ENCODE results near the gene USP47. TPM values are rescaled to one million over a fixed set of nuclear protein-coding genes. Genes with fewer than 3 reads are reported as not detected.

The USP47 gene
- polyA plus RNA-seq, 1 donor from 2014 or later, result 34.5 TPM

DNA sequence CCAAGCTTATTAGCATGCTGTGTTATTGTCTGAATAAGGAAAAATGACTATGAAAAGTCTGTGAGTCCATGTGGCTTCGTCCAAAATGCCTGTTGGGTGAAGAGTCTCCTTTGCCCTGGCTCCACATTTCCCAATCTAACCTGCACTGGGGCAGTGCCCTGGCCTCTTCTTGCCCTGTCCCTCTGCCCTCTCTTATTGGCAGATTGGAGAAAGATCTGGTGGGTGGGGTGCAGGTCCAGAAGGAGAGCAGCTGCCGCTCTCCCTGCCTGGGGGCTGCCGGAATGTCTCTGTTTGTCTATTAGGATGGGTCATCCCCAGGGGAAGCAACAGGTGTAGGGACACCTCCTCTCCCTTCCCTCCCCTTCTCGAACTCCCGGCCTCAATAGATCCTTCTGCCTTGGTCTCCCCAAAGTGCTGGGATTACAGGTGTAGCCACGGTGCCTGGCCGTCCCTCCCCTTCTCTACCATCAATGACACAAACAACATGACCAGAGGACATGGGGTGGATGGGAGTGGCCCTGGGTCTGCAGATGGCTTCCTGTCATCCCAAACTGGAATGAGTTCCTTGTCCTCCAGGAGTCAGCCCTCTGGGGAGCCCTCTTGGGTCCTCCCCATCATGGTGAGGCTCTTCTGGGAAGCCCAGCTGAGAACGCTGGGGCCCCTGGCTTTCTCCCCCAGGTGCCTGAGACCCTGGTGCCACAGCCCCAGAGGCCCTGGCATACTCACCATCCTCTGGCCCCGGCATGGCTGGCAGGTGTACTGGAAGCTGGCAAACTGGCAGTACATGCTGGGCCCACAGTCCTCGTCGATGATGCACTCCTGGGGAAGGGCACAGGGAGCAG lies 126.1 kb downstream of the USP47 start:
- H3K27me3 Mint-ChIP-seq, result peaks cover 4% of the 10 kb centered on the region
- no peaks in the 10 kb centered on the region for H3K36me3 Mint-ChIP-seq
- H3K4me3 Mint-ChIP-seq, result no peak overlapping the region
- peak overlapping the region in 1 of 3 donors; percentile 35 for H3K27ac Mint-ChIP-seq
- no peaks in the 10 kb centered on the region for H3K9me3 Mint-ChIP-seq
- no peaks in the 10 kb centered on the region for H3K4me1 Mint-ChIP-seq

DNA sequence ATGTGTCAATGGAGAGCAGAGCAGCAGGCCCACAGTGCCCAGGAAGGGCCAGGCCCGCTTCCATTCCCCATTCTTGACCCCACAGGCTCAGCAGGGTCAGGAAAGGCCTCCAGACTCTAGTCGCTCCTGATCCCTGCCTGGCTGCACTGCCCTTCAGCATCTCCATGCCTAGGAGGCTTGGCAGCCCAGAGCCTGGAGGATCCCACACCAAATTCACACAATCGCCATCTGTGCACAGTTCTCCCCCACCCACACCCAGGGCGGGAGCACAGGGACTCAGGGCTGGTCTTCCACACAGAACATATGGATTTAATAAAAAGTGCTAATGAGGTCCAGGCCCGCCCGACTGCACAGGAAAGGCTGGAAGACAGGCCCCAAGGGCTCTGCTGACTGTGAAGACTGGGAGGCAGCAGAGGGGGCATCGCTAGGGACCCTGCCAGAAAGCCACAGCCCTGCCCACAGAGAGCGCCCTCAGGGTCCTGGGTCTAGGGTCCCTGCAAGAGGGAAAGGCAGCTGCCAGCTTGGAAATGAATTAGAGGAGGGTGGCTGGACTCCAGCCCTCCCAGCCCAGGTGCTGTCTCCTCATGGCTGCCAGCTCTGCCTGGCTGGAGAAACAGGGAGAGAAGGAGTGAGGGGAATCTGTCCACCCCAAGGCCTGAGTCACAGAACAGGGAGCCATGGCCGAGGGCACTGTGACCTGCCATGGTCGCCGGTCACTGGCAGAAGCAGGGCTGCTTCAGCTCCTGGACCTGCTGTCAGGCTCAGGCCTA lies 126.9 kb downstream of the USP47 start:
- Mint-ChIP-seq H3K4me3 (no peak overlapping the region), H3K4me1 (no peaks in the 10 kb centered on the region), H3K9me3 (no peaks in the 10 kb centered on the region), H3K36me3 (no peaks in the 10 kb centered on the region), H3K27ac (no peak overlapping the region), H3K27me3 (peaks cover 5% of the 10 kb centered on the region)

DNA sequence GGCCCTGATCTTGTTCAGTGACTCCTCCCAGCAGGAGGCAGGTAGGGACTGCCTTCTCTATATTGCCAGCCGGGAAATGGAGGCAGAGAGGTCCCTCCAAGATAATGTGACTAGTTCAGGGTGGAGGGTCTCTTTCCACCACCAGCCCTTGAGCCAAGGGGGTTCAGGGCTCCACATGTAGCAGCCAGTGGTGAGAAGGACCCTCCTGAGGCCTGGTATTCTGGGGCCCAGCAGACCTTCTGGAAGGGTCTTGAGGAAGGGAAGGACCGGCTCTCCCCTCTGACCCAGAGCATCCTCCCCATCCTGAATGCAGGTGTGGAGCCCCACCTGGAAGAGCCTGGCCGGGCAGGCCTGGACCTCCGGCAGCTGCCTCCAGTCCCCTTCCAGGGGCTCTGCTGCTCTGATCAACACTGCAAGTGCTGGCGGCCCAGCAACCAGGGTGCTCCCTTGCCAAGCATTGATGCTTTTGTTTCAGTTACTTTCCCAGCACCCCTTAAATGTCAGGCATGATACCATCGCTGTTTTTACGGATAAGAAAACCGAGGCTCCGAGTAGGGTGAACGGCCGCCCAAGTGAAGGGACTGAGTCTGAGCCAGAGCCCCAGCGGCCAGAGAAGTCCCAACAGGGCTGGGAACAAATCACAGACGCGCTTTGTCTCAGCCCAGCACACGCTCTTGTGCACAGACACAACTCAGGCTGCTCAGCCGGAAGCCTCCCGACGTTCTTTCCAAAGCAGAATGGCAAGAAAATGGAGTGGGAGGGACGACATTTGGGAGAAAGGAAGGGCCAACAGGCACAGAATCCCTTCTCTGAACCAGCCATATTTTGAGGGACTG lies 127.8 kb downstream of the USP47 start:
- H3K4me1 Mint-ChIP-seq, result no peaks in the 10 kb centered on the region
- H3K27ac Mint-ChIP-seq, result no peak overlapping the region
- no peaks in the 10 kb centered on the region for H3K9me3 Mint-ChIP-seq
- H3K36me3 Mint-ChIP-seq, result no peaks in the 10 kb centered on the region
- peaks cover 5% of the 10 kb centered on the region for H3K27me3 Mint-ChIP-seq
- H3K4me3 Mint-ChIP-seq, result no peak overlapping the region

DNA sequence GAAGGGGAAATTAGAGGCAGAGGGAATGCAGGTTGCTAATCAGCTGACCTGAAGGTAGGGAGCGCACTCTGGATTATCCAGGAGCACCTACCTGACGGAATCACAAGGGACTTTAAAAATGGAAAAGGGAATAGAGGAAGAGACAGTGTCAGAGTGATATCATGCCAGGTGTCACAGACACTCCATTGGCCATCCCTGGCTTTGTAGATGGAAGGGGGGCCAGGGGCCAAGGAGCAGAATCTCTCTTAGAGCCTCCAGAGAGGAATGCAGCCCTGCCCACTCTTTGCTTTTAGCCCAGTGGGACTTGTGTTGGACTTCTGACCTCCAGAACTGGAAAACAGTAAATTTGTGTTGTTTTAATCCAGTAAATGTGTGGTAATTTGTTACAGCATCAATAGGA lies 128.8 kb downstream of the USP47 start:
- Mint-ChIP-seq H3K27me3 (peaks cover 5% of the 10 kb centered on the region), H3K27ac (no peak overlapping the region), H3K4me1 (no peaks in the 10 kb centered on the region), H3K36me3 (no peaks in the 10 kb centered on the region), H3K4me3 (no peak overlapping the region), H3K9me3 (no peaks in the 10 kb centered on the region)

DNA sequence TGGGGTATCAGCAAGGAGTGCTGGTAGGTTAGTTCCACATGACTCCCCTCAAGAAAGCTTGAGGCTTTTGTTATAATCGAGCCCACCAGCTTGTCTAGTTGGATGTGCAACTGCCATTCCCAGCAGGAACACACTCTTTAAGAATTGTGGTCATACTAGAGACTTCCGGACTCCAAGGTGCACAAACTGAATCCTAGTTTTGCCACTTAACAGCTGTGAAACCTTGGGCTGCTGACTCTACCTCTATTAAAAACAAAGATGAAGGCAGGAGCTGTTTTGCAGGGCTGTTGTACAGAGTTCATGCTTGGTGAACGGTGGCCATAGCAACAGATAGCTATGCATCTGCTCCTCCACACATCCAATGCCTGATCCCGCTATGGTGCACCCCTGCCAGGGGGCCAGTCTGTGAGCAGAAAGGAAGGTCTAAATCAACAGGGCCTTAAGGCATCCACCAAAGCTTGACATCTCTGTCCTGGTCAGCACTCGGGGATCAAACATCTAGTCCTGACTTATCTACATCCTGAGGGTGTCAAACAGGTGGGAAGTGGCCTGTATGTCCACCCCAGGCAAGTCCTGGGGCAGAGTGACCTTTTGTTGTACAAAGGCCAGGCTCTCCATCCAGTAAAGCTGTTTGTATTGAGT lies 130.3 kb downstream of the USP47 start:
- Mint-ChIP-seq H3K27ac (no peak overlapping the region), H3K4me1 (no peaks in the 10 kb centered on the region), H3K4me3 (no peak overlapping the region), H3K9me3 (no peaks in the 10 kb centered on the region), H3K27me3 (peaks cover 2% of the 10 kb centered on the region), H3K36me3 (no peaks in the 10 kb centered on the region)

DNA sequence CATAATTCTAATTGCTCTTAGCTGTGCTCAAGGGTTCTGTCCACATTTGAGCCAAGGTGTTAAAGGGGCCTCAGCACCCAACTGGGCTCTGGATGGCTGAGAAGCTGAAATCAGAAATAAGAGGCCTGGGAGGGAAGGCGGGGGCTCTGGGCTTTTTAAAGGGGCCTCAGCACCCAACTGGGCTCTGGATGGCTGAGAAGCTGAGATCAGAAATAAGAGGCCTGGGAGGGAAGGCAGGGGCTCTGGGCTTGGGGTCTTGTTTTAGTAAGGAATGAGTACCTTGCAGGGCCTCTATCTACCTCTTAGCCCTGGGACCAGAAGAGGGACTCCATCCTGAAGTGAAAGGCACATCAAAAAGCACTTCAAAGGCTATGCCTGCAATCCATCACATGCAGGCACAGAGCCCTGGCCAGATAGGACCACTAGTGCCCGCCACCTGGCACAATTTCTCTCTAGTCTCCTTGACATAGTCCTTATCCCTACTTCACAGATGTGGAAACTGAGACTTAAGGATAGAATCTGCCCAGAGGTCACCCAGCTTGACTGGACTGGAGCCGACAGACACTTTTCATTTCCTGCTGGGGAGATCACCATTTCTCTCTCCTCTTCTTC lies 131.1 kb downstream of the USP47 start:
- Mint-ChIP-seq H3K9me3 (no peaks in the 10 kb centered on the region), H3K36me3 (no peaks in the 10 kb centered on the region), H3K27ac (no peak overlapping the region), H3K4me3 (no peak overlapping the region), H3K4me1 (no peaks in the 10 kb centered on the region), H3K27me3 (peaks cover 4% of the 10 kb centered on the region)

DNA sequence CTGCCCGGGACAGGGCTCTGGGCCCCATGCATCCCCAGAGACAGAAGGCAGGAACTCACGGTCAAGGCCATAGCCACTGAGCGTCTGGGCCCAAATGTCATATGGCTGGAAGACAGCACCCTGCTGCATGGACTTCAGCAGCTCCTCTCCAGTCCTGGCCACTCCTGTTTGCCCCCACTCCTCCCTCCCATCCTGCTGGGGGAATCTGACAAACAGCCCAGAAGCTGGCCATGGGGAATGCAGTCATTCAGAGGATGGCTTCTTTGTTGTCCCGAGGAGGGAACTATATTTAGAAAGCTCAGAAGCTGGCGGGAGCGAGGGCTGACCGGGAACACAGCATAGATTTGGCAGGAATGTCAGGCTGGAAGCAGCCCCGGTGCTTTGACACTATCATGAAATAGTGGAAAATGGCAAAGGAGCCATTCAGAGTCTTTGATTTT lies 131.6 kb downstream of the USP47 start:
- no peak overlapping the region for H3K27ac Mint-ChIP-seq

DNA sequence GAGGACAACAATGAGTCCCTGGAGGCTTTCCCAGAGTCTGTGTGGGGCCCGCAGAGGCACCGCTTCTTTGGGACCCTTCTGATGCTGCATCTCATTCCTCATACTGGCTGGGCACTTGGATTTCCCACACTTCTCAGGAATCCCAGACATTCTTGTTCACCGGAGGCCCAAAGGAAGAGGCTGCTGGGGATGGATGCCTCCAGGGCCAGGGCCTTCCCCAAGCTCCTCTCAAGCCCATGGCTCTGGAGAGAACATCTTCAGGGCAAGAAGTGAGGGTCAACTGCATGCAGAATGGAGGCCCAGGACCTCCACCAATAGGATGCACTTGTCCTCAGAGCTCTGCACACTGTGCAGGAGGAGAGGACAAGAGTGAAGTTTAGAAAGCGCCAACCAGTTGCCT lies 132.1 kb downstream of the USP47 start:
- no peak overlapping the region for H3K4me3 Mint-ChIP-seq
- no peaks in the 10 kb centered on the region for H3K36me3 Mint-ChIP-seq

More for the DNA sequence above, 131.6 kb downstream of the USP47 start:
- Mint-ChIP-seq H3K9me3 (no peaks in the 10 kb centered on the region), H3K36me3 (no peaks in the 10 kb centered on the region), H3K4me1 (no peaks in the 10 kb centered on the region), H3K4me3 (no peak overlapping the region), H3K27me3 (peaks cover 4% of the 10 kb centered on the region)

DNA sequence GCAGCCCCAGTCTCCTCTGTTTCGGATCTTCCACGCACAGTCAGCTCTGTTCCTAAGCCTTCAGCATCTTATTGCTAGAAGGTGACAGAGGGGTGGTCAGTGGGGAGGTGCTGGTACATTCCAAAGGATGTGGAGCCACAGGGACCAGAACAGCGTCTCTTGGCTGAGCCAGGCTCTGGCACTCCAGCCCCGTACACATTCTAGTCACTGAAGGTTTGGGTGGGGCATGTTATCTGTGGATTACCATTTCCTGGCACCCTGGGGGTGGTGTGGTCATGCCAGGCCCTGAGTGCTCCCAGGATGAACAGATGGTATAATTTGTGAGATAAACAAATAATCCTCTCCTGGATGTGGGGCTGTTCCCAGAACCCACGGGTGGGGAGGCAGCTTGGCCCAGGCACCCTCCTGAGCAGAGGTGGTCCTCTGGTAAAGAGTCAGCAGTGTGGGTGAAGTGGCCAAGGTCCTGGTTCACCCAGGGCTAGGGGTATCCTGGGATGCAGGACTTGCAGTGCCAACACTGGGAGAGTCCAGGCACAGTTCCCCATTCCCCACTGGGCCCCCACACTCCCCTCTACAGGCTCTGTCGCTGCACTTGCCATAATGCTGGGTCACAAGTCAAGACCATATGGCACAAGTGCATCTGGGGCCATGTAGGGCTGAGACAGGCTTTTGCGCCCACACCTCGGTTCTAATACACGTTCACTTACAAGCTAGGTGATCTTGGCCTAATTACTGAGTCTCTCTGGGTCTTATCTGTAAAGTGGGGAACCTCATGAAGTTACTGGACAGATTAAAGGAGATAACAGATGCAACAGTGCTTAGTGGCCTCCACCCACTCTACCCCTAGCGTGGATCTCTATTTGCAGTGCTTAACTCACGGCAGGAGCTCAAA lies 133.7 kb downstream of the USP47 start:
- peak overlapping the region in 1 of 3 donors; percentile 22 for H3K27ac Mint-ChIP-seq
- H3K36me3 Mint-ChIP-seq, result no peaks in the 10 kb centered on the region
- H3K4me1 Mint-ChIP-seq, result no peaks in the 10 kb centered on the region
- no peaks in the 10 kb centered on the region for H3K9me3 Mint-ChIP-seq
- peaks cover 4% of the 10 kb centered on the region for H3K27me3 Mint-ChIP-seq
- no peak overlapping the region for H3K4me3 Mint-ChIP-seq

More for the DNA sequence above, 132.1 kb downstream of the USP47 start:
- H3K27ac Mint-ChIP-seq, result no peak overlapping the region
- H3K4me1 Mint-ChIP-seq, result no peaks in the 10 kb centered on the region
- no peaks in the 10 kb centered on the region for H3K9me3 Mint-ChIP-seq
- H3K27me3 Mint-ChIP-seq, result peaks cover 4% of the 10 kb centered on the region

DNA sequence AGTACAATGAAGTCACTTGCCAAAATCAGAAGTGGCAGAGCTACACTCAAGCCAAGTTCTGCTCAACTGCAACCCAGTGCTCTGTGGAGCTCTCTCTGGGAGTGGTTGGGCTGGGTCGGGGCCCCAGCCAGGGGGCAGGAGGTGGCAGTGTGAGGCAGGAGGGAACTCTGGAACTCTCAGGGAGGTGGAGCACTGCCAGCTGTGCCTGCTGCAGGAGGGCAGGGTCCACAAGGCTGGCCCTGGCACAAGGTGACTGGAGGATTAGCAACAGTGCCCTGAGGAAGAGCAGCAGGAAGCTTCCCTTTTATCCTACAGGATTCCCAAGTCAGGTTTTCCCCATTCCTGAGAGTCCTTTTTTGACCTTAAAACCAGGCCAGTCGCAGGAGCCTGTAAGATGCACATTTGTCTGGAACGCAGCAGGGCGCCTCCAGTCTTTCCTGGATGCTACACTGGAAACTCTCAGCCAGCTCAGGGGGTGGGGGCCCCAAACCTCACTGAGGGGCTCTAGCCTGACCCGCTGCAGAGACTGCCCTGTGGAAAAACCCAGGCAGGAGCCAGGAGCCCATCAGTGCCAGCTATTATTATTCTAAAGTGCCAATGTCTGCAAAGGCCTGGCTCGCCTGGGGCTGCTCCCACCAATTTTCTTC lies 134.8 kb downstream of the USP47 start:
- H3K4me3 Mint-ChIP-seq, result no peak overlapping the region
- no peaks in the 10 kb centered on the region for H3K36me3 Mint-ChIP-seq
- no peaks in the 10 kb centered on the region for H3K4me1 Mint-ChIP-seq
- H3K27me3 Mint-ChIP-seq, result peaks cover 4% of the 10 kb centered on the region
- H3K9me3 Mint-ChIP-seq, result peaks cover 0 to 2% (median 0%) of the 10 kb centered on the region in 3 donors
- peak overlapping the region in 1 of 3 donors; percentile 22 for H3K27ac Mint-ChIP-seq

DNA sequence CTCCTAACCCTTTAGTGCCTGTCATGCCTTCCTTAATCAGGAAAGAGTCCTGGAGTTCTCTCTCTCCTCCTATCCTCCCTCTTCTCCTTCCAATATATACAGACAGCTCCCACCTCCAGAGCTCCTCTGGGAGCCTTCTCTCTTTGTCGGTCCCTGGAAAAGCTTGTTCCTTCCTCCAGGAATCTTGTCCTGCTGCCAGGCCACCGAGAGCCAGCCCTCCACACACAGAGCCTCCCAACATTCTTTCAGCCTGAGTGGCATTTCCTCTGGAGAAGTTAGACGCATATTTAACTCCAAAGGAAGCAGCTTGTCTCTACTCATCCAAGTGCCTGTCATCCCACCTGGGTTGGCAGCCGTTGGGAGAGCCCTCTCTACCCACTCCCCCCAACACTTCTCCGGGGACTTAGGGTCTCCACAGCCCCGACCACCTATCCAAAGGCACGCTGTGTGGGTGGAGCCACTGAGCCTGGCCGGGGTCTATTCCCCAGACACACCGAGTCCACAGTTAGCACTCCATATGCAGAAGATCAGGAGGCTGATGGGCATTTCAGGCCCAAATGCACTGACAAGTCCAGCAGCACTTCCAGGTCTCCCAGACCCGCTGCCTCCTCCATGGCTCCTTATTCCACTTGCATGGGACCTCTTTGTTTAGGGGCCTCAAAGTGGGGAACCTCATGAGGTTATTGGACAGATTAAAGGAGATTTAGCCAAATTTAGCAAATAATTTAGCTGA lies 135.6 kb downstream of the USP47 start:
- Mint-ChIP-seq H3K27me3 (peaks cover 4% of the 10 kb centered on the region), H3K36me3 (no peaks in the 10 kb centered on the region), H3K4me3 (no peak overlapping the region), H3K9me3 (peaks cover 0 to 2% (median 0%) of the 10 kb centered on the region in 3 donors), H3K27ac (no peak overlapping the region), H3K4me1 (no peaks in the 10 kb centered on the region)

DNA sequence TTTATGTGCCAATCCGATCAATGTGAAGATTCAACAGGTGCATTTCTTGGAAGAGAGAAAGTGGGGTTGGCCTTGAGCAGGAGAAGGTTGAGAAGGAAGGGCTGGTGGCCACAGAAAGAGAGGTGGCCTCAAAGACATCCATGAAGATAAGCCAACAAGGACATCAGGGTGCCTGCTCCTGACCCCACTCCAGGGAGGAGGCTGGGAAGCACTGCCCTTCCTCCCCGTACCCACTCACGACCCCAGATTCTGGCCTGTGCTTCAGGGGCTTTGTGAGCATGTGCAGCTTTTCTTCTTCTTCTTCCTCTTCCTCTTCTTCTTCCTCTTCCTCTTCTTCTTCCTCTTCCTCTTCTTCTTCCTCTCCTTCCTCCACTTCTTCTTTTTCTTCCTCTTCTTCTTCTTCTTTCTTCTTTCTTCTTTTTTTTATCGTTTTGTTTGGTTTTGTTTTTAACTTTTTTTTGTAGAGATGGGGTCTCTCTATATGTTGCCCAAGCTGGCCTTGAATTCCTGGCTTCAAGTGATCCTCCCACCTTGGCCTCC lies 136.4 kb downstream of the USP47 start:
- Mint-ChIP-seq H3K9me3 (peaks cover 0 to 2% (median 0%) of the 10 kb centered on the region in 3 donors), H3K36me3 (no peaks in the 10 kb centered on the region), H3K4me3 (no peak overlapping the region), H3K27me3 (peaks cover 2% of the 10 kb centered on the region), H3K27ac (no peak overlapping the region), H3K4me1 (no peaks in the 10 kb centered on the region)
